RWPE2 (cell line): ENCODE measurements around the gene C2orf69.

ENCODE experiments used
- ATAC-seq: fragments of 200-7000 bp; cut with Tn5 transposase; 3 replicates; pipeline ENCODE4 v1.9.1; 2021; ENCODE audit warnings: low read depth
- DNase-seq: peaks from one replicate; pipeline ENCODE4 v3.0.0-alpha.2; 2020; ENCODE audit warnings: low spot score
- H3K27ac ChIP-seq: fragments of 450-650 bp; 2 replicates; pipeline ENCODE4 v1.5.1; 2017; ENCODE audit warnings: mild to moderate bottlenecking; ENCODE audit not compliant: poor library complexity, severe bottlenecking
- H3K27me3 ChIP-seq: fragments of 250-450 bp; sonication (Bioruptor Pico); 2 replicates; pipeline ENCODE4 v1.5.1; 2021; ENCODE audit warnings: mild to moderate bottlenecking, moderate library complexity; ENCODE audit not compliant: insufficient read depth, poor library complexity, severe bottlenecking
- H3K36me3 ChIP-seq: fragments of 250-450 bp; sonication (Bioruptor Pico); 2 replicates; pipeline ENCODE4 v1.5.1; 2020; ENCODE audit warnings: low read depth, mild to moderate bottlenecking, moderate library complexity
- H3K4me1 ChIP-seq: fragments of 250-450 bp; sonication (Bioruptor Pico); 2 replicates; pipeline ENCODE4 v1.5.1; 2021; ENCODE audit warnings: mild to moderate bottlenecking, moderate library complexity; ENCODE audit not compliant: insufficient read depth, poor library complexity, severe bottlenecking
- H3K4me3 ChIP-seq: fragments of 250-450 bp; sonication (Bioruptor Pico); 2 replicates; pipeline ENCODE4 v1.5.1; 2021; ENCODE audit warnings: mild to moderate bottlenecking, moderate library complexity; ENCODE audit not compliant: severe bottlenecking
- H3K9me3 ChIP-seq: fragments of 250-450 bp; sonication (Bioruptor Pico); 2 replicates; pipeline ENCODE4 v1.5.1; 2021; ENCODE audit warnings: mild to moderate bottlenecking, moderate library complexity; ENCODE audit not compliant: severe bottlenecking
- CTCF ChIP-seq: fragments of 450-650 bp; IDR thresholded peaks from one replicate; pipeline ENCODE4 v1.5.1; 2017; ENCODE audit warnings: mild to moderate bottlenecking, moderate library complexity; ENCODE audit not compliant: poor library complexity, severe bottlenecking

C2orf69 gene

GRCh38 chr2:199936554-199936953 lies 25.5 kb downstream of the C2orf69 start:
- no peak for DNase-seq
- no peaks in the 10 kb centered on the region for H3K27me3 ChIP-seq
- no peak overlapping the region for H3K4me3 ChIP-seq
- H3K9me3 ChIP-seq, result peaks cover 2% of the 10 kb centered on the region
- H3K4me1 ChIP-seq, result no peaks in the 10 kb centered on the region
- H3K27ac ChIP-seq, result no peak overlapping the region
- H3K36me3 ChIP-seq, result peaks cover 100% of the 10 kb centered on the region
- no peak for ATAC-seq
- no peak for TF ChIP-seq CTCF

GRCh38 chr2:199940373-199940772 lies 29.3 kb downstream of the C2orf69 start:
- Histone ChIP-seq H3K4me3 (no peak overlapping the region), H3K9me3 (no peaks in the 10 kb centered on the region), H3K27me3 (no peaks in the 10 kb centered on the region), H3K27ac (no peak overlapping the region), H3K4me1 (no peaks in the 10 kb centered on the region), H3K36me3 (peaks cover 92% of the 10 kb centered on the region)
- peak; percentile 40 for TF ChIP-seq CTCF
- no peak for DNase-seq
- no peak for ATAC-seq

- no peaks in the 10 kb centered on the region for H3K4me1 ChIP-seq
- ATAC-seq (no peak), DNase-seq (no peak)
- peaks cover 92% of the 10 kb centered on the region for H3K36me3 ChIP-seq
- no peak overlapping the region for H3K4me3 ChIP-seq
- no peak overlapping the region for H3K27ac ChIP-seq
- no peak for TF ChIP-seq CTCF
- H3K9me3 ChIP-seq, result no peaks in the 10 kb centered on the region
- H3K27me3 ChIP-seq, result no peaks in the 10 kb centered on the region
Observed at GRCh38 chr2:199943373-199943772, 32.3 kb downstream of the C2orf69 start.

- Histone ChIP-seq H3K27me3 (no peaks in the 10 kb centered on the region), H3K36me3 (peaks cover 92% of the 10 kb centered on the region), H3K4me3 (no peak overlapping the region), H3K4me1 (no peaks in the 10 kb centered on the region), H3K27ac (no peak overlapping the region), H3K9me3 (no peaks in the 10 kb centered on the region)
- ATAC-seq, result no peak
- no peak for TF ChIP-seq CTCF
- DNase-seq, result no peak
Observed at GRCh38 chr2:199946196-199946595, 35.1 kb downstream of the C2orf69 start.

GRCh38 chr2:199946836-199947235 lies 35.7 kb downstream of the C2orf69 start:
- no peaks in the 10 kb centered on the region for H3K4me1 ChIP-seq
- H3K4me3 ChIP-seq, result no peak overlapping the region
- no peak for ATAC-seq
- no peaks in the 10 kb centered on the region for H3K9me3 ChIP-seq
- no peak overlapping the region for H3K27ac ChIP-seq
- no peak for TF ChIP-seq CTCF
- H3K36me3 ChIP-seq, result peaks cover 94% of the 10 kb centered on the region
- no peaks in the 10 kb centered on the region for H3K27me3 ChIP-seq
- DNase-seq, result no peak
